CD4-positive, alpha-beta T cell treated with Interferon alpha-2 for 1 hour (primary cell): ENCODE measurements around the gene INTS3.

Source experiments
- DNase-seq, 2 donors: peaks; one replicate each; pipeline ENCODE4 v3.0.0-alpha.2; 2020 to 2022

Gene INTS3

GRCh38 chr1:153796786-153797659 lies 69.2 kb downstream of the INTS3 start:
- peak; percentile 83 to 87 for DNase-seq

GRCh38 chr1:153798468-153798780 lies 70.6 kb downstream of the INTS3 start:
- DNase-seq = no peak

- no peak for DNase-seq
Measured at GRCh38 chr1:153799016-153799415, 71.2 kb downstream of the INTS3 start.

GRCh38 chr1:153799566-153800465 lies 72.0 kb downstream of the INTS3 start:
- no peak for DNase-seq

DNA sequence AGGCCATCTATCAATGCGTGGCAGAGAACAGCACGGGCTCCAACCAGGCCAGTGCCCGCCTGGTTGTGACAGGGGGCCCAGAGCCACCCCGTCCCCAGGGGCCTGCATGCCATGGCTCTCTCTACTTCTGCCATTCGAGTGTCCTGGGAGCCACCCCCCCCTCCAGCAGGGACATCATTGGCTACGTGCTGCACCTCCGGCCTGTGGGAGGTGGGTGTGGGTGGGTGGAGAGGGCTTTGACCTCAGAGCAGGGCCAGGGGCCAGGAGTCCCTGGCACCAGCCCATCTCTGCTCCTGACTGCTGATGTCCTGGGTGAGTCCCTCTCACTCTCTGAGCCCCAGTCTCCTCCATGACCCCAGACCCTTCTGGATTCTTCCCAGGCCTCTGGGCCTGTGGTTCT lies 72.7 kb downstream of the INTS3 start:
- no peak for DNase-seq

DNA sequence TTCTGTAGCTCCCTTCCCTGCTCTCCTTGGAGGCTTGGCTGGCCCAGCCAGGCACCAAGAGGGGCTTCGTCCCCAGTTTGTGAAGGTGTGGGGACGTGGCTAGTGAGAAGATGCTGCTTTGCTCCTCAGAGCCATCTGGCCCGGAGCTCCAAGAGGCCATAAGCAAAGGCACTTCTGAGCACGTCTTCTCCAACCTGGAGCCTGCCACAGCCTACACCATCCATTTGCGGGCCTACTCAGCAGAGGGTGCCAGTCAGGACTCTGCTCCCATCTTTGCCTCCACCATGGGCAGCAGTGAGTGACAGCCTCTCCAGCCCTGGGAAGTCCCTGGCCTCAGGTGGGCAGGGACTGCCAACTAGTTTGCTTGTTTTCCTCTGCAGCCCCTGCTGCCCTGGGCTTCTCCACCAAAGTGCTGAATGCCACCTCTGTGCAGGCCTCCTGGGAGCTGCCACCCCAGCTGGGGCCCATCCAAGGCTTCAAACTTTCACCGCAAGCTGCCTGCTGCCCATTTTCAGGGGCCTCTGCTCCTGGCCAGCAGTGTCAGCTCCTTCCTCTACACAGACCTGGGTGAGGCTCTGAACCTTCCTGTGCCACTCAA lies 73.3 kb downstream of the INTS3 start:
- DNase-seq = no peak

GRCh38 chr1:153801786-153802697 lies 74.2 kb downstream of the INTS3 start:
- no peak for DNase-seq

- DNase-seq = no peak
Measured at GRCh38 chr1:153803470-153804056, 75.7 kb downstream of the INTS3 start.

DNA sequence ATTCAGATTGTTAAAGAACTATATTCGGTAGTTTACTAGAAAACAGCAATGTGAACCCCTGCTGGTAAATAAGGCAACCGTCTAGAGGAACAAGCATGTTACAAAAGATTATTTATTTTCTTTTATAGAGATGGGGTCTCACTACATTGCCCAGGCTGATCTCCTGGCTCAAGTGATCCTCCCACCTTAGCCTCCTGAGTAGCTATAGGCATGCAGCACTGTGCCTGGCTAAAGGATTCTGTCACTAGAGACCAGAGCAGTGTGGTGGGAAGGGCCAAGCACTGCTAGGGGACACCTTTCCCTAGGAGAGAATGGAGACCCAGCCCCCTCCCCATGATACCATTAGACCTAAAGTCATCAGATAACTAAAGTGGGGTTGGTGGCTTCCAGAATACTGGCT lies 76.3 kb downstream of the INTS3 start:
- no peak for DNase-seq

DNA sequence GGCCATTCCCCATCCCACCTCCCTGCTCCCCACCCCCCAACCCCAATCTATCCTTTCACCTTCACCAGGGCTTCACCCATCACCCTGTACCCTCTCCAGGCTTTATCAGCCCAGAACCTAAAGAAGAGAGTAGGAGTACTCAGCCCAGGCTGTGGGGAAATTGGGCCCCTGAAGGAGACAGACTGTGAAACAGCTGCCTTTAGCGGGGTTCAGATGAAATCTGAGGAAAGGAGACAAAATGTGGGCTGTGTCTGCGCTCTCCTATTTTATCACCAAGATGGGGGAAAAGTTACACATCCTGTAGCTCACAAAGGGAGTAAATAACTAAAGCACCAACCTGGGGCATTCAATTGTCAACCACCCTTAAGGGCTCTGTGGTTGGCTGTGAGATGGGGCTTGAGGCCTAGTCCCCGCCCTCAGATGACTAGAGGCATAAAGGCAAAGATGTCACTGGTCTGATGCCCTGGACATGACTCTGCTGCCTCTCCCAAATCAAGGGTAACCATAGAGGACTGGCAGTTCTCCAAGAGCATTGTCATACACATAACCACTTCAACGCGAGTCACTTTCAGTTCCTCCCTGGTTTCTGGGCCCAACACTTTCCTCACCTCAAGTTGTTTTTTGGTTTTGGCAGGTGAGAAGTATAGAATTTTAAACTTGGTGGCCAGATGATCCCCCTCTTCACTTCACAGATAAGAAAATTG lies 77.3 kb downstream of the INTS3 start:
- DNase-seq = peak; percentile 87

DNA sequence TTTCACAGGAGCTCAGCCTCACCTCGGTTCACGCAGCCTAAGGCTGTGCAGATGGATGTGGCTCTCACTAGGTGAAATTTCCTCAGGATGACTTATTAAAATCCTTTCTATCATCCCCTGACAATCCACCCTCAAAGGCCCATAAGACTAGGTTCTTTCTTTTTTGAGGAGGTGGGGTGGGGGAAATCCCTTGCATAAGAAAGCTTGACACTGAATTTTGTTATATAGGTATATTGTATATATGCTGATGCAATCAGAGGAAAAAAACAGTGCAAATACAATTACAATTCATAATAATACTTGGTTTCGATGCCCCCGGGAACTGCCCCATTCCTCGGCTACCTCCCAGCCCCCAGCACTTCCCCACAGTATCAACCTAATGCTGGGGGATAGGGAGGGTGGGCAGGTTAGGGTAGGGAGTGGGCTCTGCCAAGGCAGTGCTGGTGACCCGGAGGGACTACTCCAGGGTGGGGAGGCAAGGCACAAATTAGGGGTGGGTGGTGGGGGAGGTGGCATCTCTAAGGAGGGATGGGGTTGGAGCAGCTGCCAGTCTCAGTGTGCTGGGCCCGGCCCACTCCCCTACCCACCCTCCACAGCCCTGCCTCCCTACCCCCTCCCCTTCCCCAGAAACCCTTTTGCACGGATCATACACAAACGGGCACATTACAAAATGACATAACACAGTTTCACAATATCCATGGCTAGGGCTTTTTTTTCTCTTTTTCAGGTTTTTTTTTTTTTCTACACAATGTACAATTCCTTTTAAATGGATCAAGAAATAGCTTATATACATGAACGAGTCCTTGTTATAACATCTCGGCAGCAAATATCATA lies 78.3 kb downstream of the INTS3 start:
- no peak for DNase-seq

DNA sequence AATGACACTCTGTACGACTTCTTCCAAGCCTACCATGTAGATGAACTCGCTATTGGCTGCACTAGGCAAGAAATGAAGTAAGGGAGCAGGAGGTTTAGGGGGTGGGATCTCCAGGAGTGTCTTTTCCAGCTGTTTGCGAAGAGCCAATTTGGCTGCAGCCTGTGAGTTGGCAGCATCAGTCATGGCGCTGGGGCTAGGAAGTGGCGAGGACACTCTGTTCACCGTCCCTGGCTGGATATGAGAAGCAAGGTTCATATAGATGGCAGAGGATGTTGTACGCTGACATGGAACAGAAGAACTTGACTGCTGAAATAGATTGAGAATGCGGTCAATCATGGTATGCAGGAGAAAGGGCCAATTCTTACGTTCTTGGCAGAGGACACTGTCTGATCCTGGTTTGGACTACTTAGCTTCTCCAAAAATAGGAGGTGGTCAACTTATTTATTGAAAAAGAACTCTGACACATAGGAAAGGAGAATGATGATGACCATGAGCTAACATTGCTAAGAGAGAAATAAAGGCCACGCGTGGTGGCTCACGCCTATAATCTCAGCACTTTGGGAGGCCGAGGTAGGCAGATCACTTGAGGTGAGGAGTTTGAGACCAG lies 88.5 kb downstream of the INTS3 start:
- DNase-seq = no peak

DNA sequence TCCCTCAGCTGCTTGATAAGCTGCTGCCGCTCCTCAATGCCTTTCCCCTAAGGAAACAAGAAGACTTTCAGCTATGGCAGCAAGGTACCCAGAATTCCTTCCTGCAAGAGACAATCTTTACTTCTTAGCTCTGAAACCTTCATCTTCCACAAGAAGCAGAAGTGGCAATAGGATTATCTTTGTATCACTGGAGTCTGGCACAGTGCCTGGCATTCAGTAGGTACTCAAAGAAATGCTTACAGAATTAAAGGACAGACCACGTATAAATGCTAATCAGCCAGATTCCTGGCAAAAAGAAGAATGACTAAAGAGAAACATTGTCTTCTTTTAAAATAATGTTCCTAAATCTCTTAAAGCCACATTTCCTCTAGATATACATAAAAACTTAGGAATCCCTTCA lies 91.0 kb downstream of the INTS3 start:
- no peak for DNase-seq
